Gastrocnemius medialis (tissue), 4 donors: Measurements from ENCODE around the gene MRAS.

Experiments
- POLR2A ChIP-seq, 2 donors: fragments of 450-650 bp; IDR thresholded peaks; one replicate each; pipeline ENCODE4 v1.6.1; 2017; ENCODE audit warnings: antibody characterized with exemption in 2 of 2, mild to moderate bottlenecking in 2 of 2, moderate library complexity in 2 of 2
- TF ChIP-seq, protein P1 (sequence below), 5 experiments: fragments of 450-650 bp in 3 of 5; fragments of 200-600 bp in 2 of 5; sonication (generic) in 2 of 5; IDR thresholded peaks in 4 of 5; conservative IDR thresholded peaks in 1 of 5; 1 replicate in 4 of 5; 2 replicates in 1 of 5; pipeline ENCODE4 v1.5.1; 2016 to 2019; ENCODE audit warnings: antibody characterized with exemption in 5 of 5, mild to moderate bottlenecking in 3 of 5, moderate library complexity in 3 of 5

DNA sequence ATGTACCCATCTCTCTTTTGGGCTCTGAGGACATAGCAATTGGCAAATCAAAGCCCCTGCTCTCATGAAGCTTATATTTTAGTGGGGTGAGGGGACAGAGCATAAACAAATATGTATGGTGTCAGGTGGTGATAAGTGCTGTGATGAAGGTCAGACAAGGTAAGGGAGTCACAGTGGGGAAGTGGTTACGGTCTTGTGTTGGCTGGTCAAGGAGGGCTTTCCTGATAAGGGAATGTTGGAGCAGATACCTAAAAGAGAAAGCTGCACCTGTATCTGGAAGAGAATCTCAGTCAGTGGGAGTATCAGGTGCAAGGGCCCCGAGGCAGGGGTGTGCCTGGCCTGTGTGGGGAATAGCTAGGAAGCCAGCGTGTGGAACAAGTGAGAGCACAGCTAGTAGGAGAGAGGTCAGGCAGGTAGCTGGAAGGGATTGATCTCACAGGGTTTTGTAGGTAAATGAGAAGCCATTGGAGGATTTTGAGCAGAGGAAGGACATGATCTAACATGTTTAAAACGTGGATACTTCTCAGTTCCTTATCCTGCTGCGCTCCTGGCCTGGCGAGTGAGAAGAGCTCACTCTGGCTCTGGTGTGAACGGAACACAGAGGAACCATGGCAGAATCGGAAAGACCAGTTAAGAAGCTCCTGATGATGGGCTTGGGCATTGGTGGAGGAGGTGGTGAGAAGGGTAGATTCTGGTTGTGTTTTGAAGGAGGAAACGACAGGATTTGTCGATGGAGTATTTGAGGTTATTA lies 35.5 kb downstream of the MRAS start:
- TF ChIP-seq, protein P1, sequence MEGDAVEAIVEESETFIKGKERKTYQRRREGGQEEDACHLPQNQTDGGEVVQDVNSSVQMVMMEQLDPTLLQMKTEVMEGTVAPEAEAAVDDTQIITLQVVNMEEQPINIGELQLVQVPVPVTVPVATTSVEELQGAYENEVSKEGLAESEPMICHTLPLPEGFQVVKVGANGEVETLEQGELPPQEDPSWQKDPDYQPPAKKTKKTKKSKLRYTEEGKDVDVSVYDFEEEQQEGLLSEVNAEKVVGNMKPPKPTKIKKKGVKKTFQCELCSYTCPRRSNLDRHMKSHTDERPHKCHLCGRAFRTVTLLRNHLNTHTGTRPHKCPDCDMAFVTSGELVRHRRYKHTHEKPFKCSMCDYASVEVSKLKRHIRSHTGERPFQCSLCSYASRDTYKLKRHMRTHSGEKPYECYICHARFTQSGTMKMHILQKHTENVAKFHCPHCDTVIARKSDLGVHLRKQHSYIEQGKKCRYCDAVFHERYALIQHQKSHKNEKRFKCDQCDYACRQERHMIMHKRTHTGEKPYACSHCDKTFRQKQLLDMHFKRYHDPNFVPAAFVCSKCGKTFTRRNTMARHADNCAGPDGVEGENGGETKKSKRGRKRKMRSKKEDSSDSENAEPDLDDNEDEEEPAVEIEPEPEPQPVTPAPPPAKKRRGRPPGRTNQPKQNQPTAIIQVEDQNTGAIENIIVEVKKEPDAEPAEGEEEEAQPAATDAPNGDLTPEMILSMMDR (IDR thresholded peaks at IDR 0.05 in 4 of 5, conservative IDR thresholded peaks at IDR 0.05 in 1 of 5), result no peak
- TF ChIP-seq POLR2A (IDR thresholded peaks at IDR 0.05), result no peak
